Colon (tissue), 2 donors: ENCODE results near the gene SLF1.

Experiments used
- FAIRE-seq: peaks from 2 replicates; lab custom pipeline; 2012; peaks lifted over from hg19 to GRCh38; lab: Jason Lieb, UNC
- donor health status: control.
- donor health status: control.

SLF1 gene

DNA sequence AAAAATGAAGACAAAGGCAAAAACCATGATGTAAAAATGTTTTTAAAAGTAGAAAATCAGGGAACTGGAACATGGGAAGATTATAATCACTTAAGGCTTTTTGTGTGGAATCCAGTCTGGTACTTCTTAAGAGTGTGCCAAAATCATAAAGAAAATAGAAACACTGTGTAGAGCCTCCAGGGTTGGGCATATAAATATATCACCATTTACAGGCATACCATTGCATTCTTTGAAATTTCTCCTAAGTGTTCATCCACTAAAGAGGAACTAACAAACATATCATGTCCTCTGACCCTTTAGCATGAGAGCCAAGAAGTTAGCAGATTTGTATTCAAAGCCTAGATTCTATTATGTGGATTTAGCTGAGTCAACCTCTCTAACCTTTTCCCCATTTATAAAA is 93.3 kb downstream of the SLF1 start:
- FAIRE-seq = no peak

DNA sequence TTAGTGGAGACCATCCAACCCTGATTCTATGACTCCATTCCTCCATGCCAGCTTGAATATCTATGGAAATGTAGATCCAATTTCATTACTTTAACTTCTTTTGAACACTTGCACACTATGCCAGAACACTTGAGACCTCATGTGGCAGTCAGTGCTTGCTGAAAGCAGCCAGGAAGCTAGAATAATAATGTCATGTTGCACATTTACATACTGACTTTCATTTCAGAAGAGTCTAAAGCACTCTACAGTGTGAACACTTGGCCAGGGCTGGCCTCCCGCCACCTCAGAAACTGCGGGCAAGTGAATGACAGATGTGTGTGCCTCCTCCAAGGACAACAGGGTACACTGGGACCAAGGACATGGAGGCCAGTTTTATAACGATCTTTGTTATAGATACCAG is 97.3 kb downstream of the SLF1 start:
- FAIRE-seq = no peak

DNA sequence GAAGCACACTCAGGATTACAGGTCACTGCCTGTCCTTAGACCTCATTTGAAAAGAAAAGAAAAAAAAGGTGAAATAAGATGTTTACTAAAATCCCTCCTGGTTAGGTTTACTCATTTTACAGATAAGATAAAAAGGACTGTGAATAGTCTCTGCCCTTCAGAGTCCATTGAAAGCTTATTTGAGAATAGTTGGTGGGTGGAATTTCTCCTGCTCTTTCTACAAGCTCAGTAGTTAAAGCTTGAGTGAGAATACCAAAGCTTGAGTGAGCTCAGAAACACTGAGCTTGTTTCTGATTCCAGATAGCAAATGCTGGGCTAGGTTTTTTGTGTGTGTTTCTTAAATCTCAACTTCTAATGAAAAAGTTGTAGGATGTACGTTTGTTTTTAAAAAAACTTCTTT is 106.7 kb downstream of the SLF1 start:
- FAIRE-seq = no peak

DNA sequence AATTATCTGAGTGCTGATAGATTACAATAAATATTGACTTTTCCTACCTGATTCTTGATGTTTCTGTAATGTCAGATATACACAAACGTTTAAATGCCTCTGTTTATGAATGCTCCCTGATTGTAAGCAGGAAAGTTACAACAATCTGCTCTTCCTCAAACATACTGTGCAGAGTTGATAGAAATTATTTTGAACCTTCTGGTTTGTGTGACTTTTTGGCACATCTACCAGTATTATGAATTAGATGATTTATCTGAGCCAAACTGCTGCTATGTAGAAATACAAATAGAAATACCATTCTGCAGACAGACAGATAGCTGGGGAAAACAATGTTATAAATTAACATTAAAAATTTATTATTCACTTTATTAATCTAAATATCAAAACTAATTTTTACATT is 113.0 kb downstream of the SLF1 start:
- FAIRE-seq = no peak

DNA sequence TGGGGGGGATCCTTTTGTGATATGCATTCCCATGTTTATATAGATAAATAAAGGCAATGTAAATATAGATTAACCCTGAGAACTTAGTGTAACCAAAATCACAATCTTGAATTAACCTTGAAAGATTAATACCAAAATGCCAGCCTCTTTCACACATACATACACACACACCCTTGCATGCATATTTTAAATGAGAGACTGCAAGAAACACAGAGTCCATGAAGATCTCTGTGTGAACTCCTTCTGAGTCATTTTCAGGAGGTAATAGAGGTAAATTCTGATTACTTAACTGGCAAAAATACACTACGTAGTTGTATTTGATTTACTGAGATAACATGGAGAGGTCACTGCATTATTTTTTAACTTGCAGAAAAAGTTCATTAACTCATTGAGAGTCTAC is 118.0 kb downstream of the SLF1 start:
- FAIRE-seq = no peak

DNA sequence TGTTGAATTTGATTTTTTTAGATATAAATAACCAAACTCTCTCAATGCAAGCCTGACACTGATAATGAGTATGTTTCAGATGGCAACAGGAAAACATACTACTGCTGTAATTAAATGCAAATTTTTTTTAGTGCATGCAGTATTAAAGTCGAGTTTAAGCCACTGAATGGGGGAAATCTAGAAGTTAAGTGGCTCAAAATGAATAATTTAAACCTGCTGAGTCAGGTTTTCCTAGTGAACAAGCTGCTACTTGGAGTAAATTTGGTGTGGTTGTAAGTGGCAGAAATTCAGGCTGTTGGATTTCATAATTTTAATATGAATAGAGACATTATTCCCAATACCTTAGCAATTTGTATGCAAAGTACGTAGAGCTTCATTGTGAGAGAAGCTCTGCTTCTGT is 121.8 kb downstream of the SLF1 start:
- FAIRE-seq = no peak

DNA sequence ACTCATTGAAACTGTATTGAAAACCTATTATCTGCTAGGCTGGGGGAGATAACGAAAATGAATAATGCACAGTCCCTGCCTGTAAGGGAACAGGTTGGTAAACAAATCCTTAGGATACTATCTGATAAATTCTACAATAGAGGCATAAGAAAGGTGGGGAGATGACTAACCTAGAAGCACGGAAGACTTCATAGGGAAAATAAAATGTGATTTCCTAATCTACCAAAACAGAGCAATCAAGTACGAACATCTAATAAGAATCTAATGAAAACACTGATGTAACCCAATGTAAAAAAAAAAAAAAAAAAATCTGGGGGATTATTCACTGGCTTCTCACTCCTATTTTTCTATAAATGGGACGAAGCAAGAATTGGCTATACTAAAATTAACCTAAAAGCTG is 124.4 kb downstream of the SLF1 start:
- FAIRE-seq = no peak

DNA sequence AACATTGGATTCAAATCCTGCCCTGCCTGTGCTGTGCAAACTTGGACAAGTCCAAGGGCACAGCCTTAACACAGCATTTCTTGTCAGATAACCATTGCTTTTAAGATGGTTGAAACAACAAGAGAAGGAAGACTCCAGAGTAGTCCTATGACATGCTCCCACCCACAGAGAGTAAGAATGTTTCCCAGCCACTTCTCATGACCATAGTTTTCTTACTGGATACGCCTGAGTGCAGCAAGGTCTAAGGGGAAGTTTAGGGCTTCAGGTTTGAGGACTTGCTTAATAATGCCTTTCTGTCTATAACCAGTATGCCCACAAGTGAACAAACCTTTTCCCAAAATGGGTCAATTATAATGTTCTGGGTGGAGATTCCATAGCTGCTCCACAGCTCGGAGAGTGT is 126.4 kb downstream of the SLF1 start:
- FAIRE-seq = no peak

DNA sequence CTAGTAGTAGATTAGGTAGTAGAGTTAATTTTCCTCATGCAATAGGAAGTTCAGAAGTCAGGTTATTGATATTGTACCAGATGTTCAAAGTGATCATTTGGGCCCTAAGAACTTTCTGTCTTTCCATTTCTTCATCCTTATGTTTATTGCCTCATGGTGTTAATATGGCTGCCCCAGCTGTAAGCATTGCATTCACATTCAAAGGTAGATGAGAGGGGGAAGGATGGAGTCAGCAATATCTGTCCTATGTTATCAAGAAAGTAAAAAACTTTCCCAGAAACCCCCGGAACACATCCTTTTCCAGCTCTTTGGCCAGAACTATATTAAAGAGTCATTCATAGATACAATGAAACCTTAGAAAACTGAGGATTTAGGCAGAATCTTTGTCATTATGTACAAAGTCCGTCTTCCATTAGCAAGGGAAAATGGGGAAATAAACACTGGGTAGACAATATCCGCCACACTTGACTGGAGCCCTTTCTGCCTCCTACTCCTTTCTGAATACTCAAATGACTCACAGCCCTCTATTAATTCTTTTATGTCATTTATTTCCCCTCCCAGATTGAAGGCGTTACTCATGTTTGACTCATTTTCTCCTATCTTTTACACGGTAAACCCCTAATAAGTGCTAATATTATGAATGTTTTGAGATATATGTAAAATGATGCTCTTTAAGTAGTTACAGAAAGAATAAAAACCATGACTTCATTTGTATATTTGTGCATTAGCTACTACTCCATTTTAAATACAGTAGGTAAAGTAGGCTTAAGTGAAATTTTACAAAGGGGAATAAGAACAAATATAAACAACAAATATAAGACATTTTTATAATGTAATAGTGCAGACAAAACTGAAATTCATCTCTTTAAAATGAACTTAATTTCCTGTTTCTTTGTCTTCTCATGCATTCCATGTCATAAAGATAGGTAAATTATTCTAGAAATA is 127.6 kb downstream of the SLF1 start:
- FAIRE-seq = no peak

DNA sequence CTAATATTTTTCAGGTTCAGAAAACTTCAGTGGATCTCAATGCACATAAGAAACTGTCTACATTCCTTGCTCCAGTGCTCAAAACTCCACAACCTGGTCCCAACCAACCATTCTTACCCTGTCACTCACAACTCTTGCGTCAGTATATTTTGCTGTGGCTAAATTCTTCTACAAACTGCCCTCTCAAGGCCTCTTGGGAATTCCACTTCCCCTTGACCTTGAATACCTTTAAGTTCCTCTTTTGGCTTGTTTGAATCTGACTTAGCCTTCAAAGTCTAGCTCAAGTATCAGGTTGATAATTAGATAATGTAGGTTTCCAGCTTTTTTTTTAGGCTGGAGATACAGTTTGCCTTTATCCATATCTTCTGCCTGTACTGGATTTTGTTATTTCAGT is 128.3 kb downstream of the SLF1 start:
- no peak for FAIRE-seq
